ENCODE measurements around the gene ITGA7. TPM values are rescaled to one million over a fixed set of nuclear protein-coding genes. Genes with fewer than 3 reads are reported as not detected.

Gene ITGA7
- total RNA-seq, 1 donor from 2014 or later, result 33.2 TPM

DNA sequence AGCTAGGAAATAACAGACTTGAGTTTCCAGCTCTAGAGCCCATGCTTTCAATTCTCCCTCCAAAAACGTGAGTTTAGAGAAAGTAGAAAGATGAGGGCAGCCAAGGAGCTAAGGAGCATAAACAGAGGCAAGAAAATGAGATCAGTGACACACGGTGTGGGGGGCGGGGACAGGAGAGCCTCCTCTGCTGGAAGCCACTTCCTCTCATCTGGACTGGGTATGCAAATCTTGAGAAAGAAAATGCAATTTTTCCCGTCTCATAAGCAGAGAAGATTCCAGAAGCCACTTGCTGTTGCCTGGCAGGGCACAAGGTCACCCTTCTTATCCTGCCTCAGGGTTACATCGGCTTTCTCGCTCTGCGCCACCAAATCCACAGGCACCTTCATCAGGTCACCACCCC is 65.0 kb downstream of the ITGA7 start:
- Mint-ChIP-seq H3K27me3 (ENCODE audit: low read depth) (peaks cover 25% of the 10 kb centered on the region), H3K27ac (no peak overlapping the region), H3K4me3 (no peak overlapping the region), H3K9me3 (no peaks in the 10 kb centered on the region), H3K4me1 (no peaks in the 10 kb centered on the region), H3K36me3 (no peaks in the 10 kb centered on the region)
- no peak for DNase-seq (ENCODE audit: low spot score in 2 of 2, unreplicated experiment in 2 of 2)
- TF ChIP-seq, protein P1, sequence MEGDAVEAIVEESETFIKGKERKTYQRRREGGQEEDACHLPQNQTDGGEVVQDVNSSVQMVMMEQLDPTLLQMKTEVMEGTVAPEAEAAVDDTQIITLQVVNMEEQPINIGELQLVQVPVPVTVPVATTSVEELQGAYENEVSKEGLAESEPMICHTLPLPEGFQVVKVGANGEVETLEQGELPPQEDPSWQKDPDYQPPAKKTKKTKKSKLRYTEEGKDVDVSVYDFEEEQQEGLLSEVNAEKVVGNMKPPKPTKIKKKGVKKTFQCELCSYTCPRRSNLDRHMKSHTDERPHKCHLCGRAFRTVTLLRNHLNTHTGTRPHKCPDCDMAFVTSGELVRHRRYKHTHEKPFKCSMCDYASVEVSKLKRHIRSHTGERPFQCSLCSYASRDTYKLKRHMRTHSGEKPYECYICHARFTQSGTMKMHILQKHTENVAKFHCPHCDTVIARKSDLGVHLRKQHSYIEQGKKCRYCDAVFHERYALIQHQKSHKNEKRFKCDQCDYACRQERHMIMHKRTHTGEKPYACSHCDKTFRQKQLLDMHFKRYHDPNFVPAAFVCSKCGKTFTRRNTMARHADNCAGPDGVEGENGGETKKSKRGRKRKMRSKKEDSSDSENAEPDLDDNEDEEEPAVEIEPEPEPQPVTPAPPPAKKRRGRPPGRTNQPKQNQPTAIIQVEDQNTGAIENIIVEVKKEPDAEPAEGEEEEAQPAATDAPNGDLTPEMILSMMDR (IDR thresholded peaks at IDR 0.05; ENCODE audit: unreplicated experiment), result no peak

DNA sequence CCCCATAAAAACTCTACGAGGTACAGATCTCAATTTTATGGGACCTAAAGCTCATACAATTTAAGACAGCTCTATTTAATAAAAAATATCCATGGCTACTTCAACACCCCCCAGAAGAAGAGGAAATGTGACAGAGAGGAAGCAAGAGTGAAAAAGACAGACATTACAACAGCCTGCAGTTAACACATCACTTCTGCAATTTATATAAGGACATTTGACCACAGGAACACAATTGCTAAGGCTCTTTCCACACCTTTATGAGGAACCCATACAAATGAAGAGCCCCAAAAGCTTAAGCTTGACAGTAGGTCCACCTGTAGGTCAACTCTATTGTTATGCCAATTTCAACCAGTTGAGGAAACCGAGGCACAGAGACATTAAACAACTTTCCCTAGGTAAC is 65.4 kb downstream of the ITGA7 start:
- TF ChIP-seq, protein P1 (IDR thresholded peaks at IDR 0.05; ENCODE audit: unreplicated experiment), result no peak
- Mint-ChIP-seq H3K9me3 (no peaks in the 10 kb centered on the region), H3K27me3 (ENCODE audit: low read depth) (peaks cover 29% of the 10 kb centered on the region), H3K4me3 (no peak overlapping the region), H3K36me3 (no peaks in the 10 kb centered on the region), H3K27ac (no peak overlapping the region), H3K4me1 (no peaks in the 10 kb centered on the region)
- no peak for DNase-seq (ENCODE audit: low spot score in 2 of 2, unreplicated experiment in 2 of 2)

DNA sequence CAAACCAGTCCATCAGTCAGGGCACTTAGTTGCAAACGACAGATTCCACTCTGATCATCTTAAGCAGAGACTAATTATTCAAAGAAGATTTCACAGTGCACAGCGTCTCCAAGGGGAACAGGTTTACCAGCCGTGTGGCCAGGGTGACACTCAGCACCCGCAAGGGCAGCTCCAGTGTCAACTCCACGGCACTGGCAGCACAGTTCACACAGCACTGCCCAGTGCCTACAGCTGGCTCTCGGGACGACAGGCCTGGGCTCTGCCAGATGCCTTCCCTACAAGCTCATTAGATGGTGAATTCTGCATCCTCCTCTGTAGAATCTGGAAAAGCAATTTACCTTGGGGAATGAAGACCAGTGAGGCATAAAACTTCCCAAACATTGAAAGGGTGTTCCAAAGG is 66.1 kb downstream of the ITGA7 start:
- no peaks in the 10 kb centered on the region for H3K4me1 Mint-ChIP-seq
- no peak for DNase-seq (ENCODE audit: low spot score in 2 of 2, unreplicated experiment in 2 of 2)
- TF ChIP-seq, protein P1 (IDR thresholded peaks at IDR 0.05; ENCODE audit: unreplicated experiment), result no peak
- peaks cover 34% of the 10 kb centered on the region for H3K27me3 Mint-ChIP-seq (ENCODE audit: low read depth)
- H3K36me3 Mint-ChIP-seq, result no peaks in the 10 kb centered on the region
- no peak overlapping the region for H3K27ac Mint-ChIP-seq
- no peak overlapping the region for H3K4me3 Mint-ChIP-seq
- no peaks in the 10 kb centered on the region for H3K9me3 Mint-ChIP-seq

DNA sequence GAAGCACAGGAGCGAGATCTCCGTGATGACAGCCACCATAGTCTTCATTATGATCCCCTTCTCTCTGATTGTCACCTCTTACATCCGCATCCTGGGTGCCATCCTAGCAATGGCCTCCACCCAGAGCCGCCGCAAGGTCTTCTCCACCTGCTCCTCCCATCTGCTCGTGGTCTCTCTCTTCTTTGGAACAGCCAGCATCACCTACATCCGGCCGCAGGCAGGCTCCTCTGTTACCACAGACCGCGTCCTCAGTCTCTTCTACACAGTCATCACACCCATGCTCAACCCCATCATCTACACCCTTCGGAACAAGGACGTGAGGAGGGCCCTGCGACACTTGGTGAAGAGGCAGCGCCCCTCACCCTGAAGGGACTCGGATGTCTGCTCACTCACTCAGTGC is 70.2 kb downstream of the ITGA7 start:
- DNase-seq (ENCODE audit: low spot score in 2 of 2, unreplicated experiment in 2 of 2), result no peak
- TF ChIP-seq, protein P1 (IDR thresholded peaks at IDR 0.05; ENCODE audit: unreplicated experiment), result no peak
- Mint-ChIP-seq H3K27me3 (ENCODE audit: low read depth) (peaks cover 51% of the 10 kb centered on the region), H3K4me3 (no peak overlapping the region), H3K36me3 (no peaks in the 10 kb centered on the region), H3K27ac (no peak overlapping the region), H3K9me3 (no peaks in the 10 kb centered on the region), H3K4me1 (no peaks in the 10 kb centered on the region)

DNA sequence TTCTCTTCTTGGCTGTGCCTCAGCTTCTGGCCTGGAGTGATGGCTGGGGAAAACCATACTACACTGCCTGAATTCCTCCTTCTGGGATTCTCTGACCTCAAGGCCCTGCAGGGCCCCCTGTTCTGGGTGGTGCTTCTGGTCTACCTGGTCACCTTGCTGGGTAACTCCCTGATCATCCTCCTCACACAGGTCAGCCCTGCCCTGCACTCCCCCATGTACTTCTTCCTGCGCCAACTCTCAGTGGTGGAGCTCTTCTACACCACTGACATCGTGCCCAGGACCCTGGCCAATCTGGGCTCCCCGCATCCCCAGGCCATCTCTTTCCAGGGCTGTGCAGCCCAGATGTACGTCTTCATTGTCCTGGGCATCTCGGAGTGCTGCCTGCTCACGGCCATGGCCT is 70.9 kb downstream of the ITGA7 start, which contains the start of gene OR10P1:
TSS of gene OR10P1 (plus strand) at position 40 of the 400 bp plus-strand sequence. CDS start at position 40, 0 bp downstream.
- Mint-ChIP-seq H3K4me3 (no peak within 1 kb of the TSS), H3K4me1 (no peaks in the 10 kb centered on the region), H3K27me3 (ENCODE audit: low read depth) (peaks cover 54% of the 10 kb centered on the region), H3K9me3 (no peaks in the 10 kb centered on the region), H3K36me3 (no peaks in the 10 kb centered on the region), H3K27ac (no peak within 1 kb of the TSS)
- no peak for DNase-seq (ENCODE audit: low spot score in 2 of 2, unreplicated experiment in 2 of 2)
- TF ChIP-seq, protein P1 (IDR thresholded peaks at IDR 0.05; ENCODE audit: unreplicated experiment), result no peak

DNA sequence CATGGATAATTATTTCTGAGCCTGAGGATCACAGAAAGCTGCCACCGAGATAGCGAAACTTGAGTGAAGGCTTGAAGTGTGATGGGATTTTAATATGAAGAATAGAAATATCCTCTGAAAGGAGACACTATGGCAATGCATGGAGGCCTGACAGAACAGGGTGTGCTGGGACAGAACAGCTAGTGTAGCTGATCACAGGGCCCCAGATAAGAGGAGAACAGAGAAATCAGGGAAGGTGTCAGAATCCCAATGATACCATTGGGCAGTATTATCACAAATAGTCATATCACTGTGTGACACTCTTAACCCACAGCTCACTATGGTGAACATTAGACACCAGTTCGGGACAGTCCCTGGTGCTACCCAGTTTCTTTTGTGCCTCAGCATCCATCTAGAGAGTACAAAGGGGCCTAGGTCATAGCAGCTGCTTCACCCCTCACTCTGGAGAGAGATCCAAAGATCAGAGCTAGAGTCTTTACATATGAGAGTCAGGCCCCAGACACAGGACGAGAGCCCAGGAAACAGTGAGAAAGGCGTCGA is 71.5 kb downstream of the ITGA7 start:
- H3K27ac Mint-ChIP-seq, result no peak overlapping the region
- TF ChIP-seq, protein P1 (IDR thresholded peaks at IDR 0.05; ENCODE audit: unreplicated experiment), result no peak
- no peaks in the 10 kb centered on the region for H3K4me1 Mint-ChIP-seq
- peaks cover 56% of the 10 kb centered on the region for H3K27me3 Mint-ChIP-seq (ENCODE audit: low read depth)
- no peaks in the 10 kb centered on the region for H3K9me3 Mint-ChIP-seq
- no peak overlapping the region for H3K4me3 Mint-ChIP-seq
- DNase-seq (ENCODE audit: low spot score in 2 of 2, unreplicated experiment in 2 of 2), result no peak
- no peaks in the 10 kb centered on the region for H3K36me3 Mint-ChIP-seq

Measured in mesothelial cell of epicardium (in vitro differentiated cells).